Measurements from ENCODE around the gene UBAP2L.
"Not testable (repeated sequence)": the region's sequence is repeated elsewhere in the genome, so short reads cannot be mapped to it uniquely, and the experiment has no call there.

The UBAP2L gene

GRCh38 chr1:154313066-154313356 lies 92.3 kb downstream of the UBAP2L start:
- DNase-seq (ENCODE audit: low spot score): no peak

DNA sequence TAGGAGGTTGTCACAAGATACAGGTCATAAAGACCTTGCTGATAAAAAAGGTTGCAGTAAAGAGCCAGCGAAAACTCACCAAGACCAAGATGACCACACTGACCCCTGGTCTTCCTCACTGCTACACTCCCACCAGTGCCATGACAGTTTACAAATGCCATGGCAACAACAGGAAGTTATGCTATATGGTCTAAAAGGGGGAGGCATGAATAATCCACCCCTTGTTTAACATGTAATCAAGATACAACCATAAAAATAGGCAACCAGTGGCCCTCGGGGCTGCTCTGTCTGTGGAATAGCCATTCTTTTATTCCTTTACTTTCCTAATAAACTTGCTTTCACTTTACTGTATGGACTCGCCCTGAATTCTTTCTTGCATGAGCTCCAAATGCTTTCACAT lies 93.5 kb downstream of the UBAP2L start:
- DNase-seq (ENCODE audit: low spot score): not testable (repeated sequence)

DNA sequence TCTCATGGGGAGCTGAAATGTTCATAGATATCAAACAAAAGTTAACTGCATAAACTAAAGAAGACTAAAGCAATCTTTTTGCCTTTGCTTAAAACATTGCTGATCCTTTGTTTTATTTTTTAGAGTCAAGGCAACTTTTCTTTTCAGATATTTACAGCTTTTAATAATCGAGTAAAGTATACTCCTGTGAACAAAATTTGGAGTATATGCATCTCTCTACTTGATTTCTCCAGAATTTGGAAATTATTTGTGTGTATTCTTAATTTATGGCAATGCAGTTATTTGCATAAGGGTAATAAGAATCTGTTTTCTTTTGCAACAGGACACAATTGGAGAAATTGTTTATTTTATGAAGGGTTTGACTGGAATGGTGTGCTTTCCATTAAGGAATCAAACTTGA lies 95.9 kb downstream of the UBAP2L start:
- DNase-seq (ENCODE audit: low spot score): no peak

- DNase-seq (ENCODE audit: low spot score): no peak
These were observed 97.6 kb downstream of the UBAP2L start for GRCh38 chr1:154318386-154318785.
